Endodermal cell (in vitro differentiated cells): Measurements from ENCODE around the gene CDH13. TPM values are rescaled to one million over a fixed set of nuclear protein-coding genes. Genes with fewer than 3 reads are reported as not detected.

Experiments
- DNase-seq: peaks from one replicate; pipeline ENCODE4 v3.0.0-alpha.2; 2017
- H3K27ac ChIP-seq: 2 replicates; pipeline ENCODE4 v1.5.1; 2013; ENCODE audit warnings: mild to moderate bottlenecking, low read depth, low read length, moderate library complexity
- H3K27me3 ChIP-seq: 2 replicates; pipeline ENCODE4 v1.6.1; 2013; ENCODE audit warnings: mild to moderate bottlenecking, low read length, moderate library complexity; ENCODE audit not compliant: insufficient read depth, control insufficient read depth, poor library complexity, severe bottlenecking
- H3K36me3 ChIP-seq: 2 replicates; pipeline ENCODE4 v1.7.0; 2013; ENCODE audit warnings: mild to moderate bottlenecking, low read length, moderate library complexity; ENCODE audit not compliant: control insufficient read depth, insufficient read depth
- H3K4me1 ChIP-seq: one replicate; pipeline ENCODE4 v1.7.0; 2013; ENCODE audit warnings: low read length; ENCODE audit not compliant: control insufficient read depth, insufficient read depth
- H3K4me3 ChIP-seq: 2 replicates; pipeline ENCODE4 v1.5.1; 2013; ENCODE audit warnings: mild to moderate bottlenecking, low read length, moderate library complexity
- H3K9ac ChIP-seq: 2 replicates; pipeline ENCODE4 v1.6.1; 2013; ENCODE audit warnings: mild to moderate bottlenecking, low read length, moderate library complexity; ENCODE audit not compliant: poor library complexity, severe bottlenecking; ENCODE audit errors: extremely low read depth
- H3K9me3 ChIP-seq: 2 replicates; pipeline ENCODE4 v1.6.1; 2013; ENCODE audit warnings: mild to moderate bottlenecking, low read length, moderate library complexity; ENCODE audit not compliant: control insufficient read depth
- H3K27ac Mint-ChIP-seq: 2 replicates; pipeline ENCODE4 v1.8.0; 2020; ENCODE audit warnings: mixed read lengths
- H3K27me3 Mint-ChIP-seq: 2 replicates; pipeline ENCODE4 v1.8.0; 2021; ENCODE audit warnings: mild to moderate bottlenecking, mixed read lengths; ENCODE audit not compliant: insufficient read depth
- H3K36me3 Mint-ChIP-seq: 2 replicates; pipeline ENCODE4 v1.8.0; 2020; ENCODE audit warnings: low read depth, mixed read lengths
- H3K4me1 Mint-ChIP-seq: 2 replicates; pipeline ENCODE4 v1.8.0; 2020; ENCODE audit warnings: mixed read lengths
- H3K4me3 Mint-ChIP-seq: 2 replicates; pipeline ENCODE4 v1.8.0; 2020; ENCODE audit warnings: mild to moderate bottlenecking, moderate library complexity, mixed read lengths
- H3K9me3 Mint-ChIP-seq: 2 replicates; pipeline ENCODE4 v1.8.0; 2020; ENCODE audit warnings: mild to moderate bottlenecking, mixed read lengths
- WGBS, 2 experiments: methylation state at CpG; one replicate each; pipeline versions ENCODE4 v1.1.5 to v1.1.7; 2013; ENCODE audit warnings: missing lambda C conversion rate in 2 of 2, mixed read lengths in 1 of 2; ENCODE audit not compliant: insufficient coverage in 1 of 2, insufficient read length in 1 of 2; 5-methylcytosine and 5-hydroxymethylcytosine counted together
- total RNA-seq, 2 donors: library from RNA; stranded (reverse); fragmentation: NEBNext Ultra II Directional in 1 of 2; extraction: Animal tissue kit (Norgen Biotek cat#: 25700) in 1 of 2; gene quantifications; 2 replicates in 1 of 2; 3 replicates in 1 of 2; pipeline ENCODE4 v1.2.1, GENCODE V29; 2021
- TF ChIP-seq, protein P1 (sequence below): fragments of 200-600 bp; sonication (generic); conservative IDR thresholded peaks from 2 replicates; pipeline ENCODE4 v1.5.0; 2021; ENCODE audit warnings: antibody characterized with exemption, mild to moderate bottlenecking

CDH13 gene
- total RNA-seq, 2 donors from 2014 or later: 0.86 to 1.8 TPM

GRCh38 chr16:82886146-82886545 lies 259.4 kb downstream of the CDH13 start:
- Mint-ChIP-seq H3K27me3 (no peaks in the 10 kb centered on the region), H3K4me3 (no peak overlapping the region), H3K4me1 (peaks cover 38% of the 10 kb centered on the region), H3K27ac (no peak overlapping the region), H3K9me3 (no peaks in the 10 kb centered on the region), H3K36me3 (no peaks in the 10 kb centered on the region)
- TF ChIP-seq, protein P1, sequence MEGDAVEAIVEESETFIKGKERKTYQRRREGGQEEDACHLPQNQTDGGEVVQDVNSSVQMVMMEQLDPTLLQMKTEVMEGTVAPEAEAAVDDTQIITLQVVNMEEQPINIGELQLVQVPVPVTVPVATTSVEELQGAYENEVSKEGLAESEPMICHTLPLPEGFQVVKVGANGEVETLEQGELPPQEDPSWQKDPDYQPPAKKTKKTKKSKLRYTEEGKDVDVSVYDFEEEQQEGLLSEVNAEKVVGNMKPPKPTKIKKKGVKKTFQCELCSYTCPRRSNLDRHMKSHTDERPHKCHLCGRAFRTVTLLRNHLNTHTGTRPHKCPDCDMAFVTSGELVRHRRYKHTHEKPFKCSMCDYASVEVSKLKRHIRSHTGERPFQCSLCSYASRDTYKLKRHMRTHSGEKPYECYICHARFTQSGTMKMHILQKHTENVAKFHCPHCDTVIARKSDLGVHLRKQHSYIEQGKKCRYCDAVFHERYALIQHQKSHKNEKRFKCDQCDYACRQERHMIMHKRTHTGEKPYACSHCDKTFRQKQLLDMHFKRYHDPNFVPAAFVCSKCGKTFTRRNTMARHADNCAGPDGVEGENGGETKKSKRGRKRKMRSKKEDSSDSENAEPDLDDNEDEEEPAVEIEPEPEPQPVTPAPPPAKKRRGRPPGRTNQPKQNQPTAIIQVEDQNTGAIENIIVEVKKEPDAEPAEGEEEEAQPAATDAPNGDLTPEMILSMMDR: no peak
- WGBS, 2 experiments: 100% methylated on average over 1 to 2 of the region's 2 CpGs
- H3K27me3 ChIP-seq: no peaks in the 10 kb centered on the region
- no peak overlapping the region for H3K4me3 ChIP-seq
- DNase-seq: no peak
- peaks cover 11% of the 10 kb centered on the region for H3K4me1 ChIP-seq
- H3K27ac ChIP-seq: no peak overlapping the region
- no peaks in the 10 kb centered on the region for H3K36me3 ChIP-seq
- H3K9ac ChIP-seq: no peak overlapping the region
- no peaks in the 10 kb centered on the region for H3K9me3 ChIP-seq

GRCh38 chr16:82888591-82889001 lies 261.8 kb downstream of the CDH13 start:
- H3K4me3 Mint-ChIP-seq: no peak overlapping the region
- no peaks in the 10 kb centered on the region for H3K9me3 ChIP-seq

DNA sequence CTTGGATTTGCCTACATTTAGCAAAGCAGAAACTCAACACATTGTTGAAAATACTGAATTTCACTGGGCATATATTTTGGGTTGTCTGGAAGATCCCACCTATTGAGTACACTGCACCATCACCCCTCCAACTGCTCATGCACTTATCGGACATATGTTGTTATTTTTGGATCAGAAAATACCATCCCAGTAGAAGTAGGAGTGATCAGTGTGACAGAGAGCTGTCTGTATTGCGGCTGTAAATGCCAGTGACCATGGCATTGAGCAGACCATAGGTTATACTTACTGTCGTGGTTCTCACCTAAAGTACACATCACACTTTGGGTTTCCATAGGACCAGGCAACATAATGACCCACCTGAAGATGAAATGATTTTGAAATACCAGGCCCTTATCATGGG lies 264.7 kb downstream of the CDH13 start:
- no peaks in the 10 kb centered on the region for H3K27me3 Mint-ChIP-seq
- no peaks in the 10 kb centered on the region for H3K27me3 ChIP-seq

More at GRCh38 chr16:82888591-82889001, 261.8 kb downstream of the CDH13 start:
- Mint-ChIP-seq H3K4me1 (peaks cover 24% of the 10 kb centered on the region), H3K36me3 (no peaks in the 10 kb centered on the region), H3K27ac (no peak overlapping the region), H3K9me3 (no peaks in the 10 kb centered on the region), H3K27me3 (no peaks in the 10 kb centered on the region)
- Histone ChIP-seq H3K27ac (no peak overlapping the region), H3K9ac (no peak overlapping the region), H3K36me3 (no peaks in the 10 kb centered on the region), H3K4me3 (no peak overlapping the region), H3K4me1 (peaks cover 6% of the 10 kb centered on the region), H3K27me3 (no peaks in the 10 kb centered on the region)
- no peak for DNase-seq
- TF ChIP-seq, protein P1: no peak
- 88 to 91% methylated on average over 3 to 4 of the region's 4 CpGs for WGBS, 2 experiments

More for the DNA sequence above, 264.7 kb downstream of the CDH13 start:
- Histone ChIP-seq H3K9ac (no peak overlapping the region), H3K27ac (no peak overlapping the region), H3K4me1 (peaks cover 6% of the 10 kb centered on the region), H3K36me3 (no peaks in the 10 kb centered on the region), H3K4me3 (no peak overlapping the region), H3K9me3 (no peaks in the 10 kb centered on the region)
- H3K27ac Mint-ChIP-seq: no peak overlapping the region
- no peaks in the 10 kb centered on the region for H3K36me3 Mint-ChIP-seq
- peaks cover 23% of the 10 kb centered on the region for H3K4me1 Mint-ChIP-seq
- WGBS, 2 experiments: 86 to 89% methylated on average over 2 to 3 of the region's 3 CpGs
- TF ChIP-seq, protein P1: no peak
- no peak for DNase-seq
- no peaks in the 10 kb centered on the region for H3K9me3 Mint-ChIP-seq
- no peak overlapping the region for H3K4me3 Mint-ChIP-seq
